Panc1 (cell line): Measurements from ENCODE around the gene IL1A.

ENCODE experiments used
- CTCF ChIP-seq: fragments of 450-650 bp; IDR thresholded peaks from 2 replicates; pipeline ENCODE4 v1.5.1; 2017; ENCODE audit warnings: mild to moderate bottlenecking
- POLR2AphosphoS5 ChIP-seq: IDR thresholded peaks from 2 replicates; pipeline ENCODE4 v1.6.1; 2012; ENCODE audit warnings: mild to moderate bottlenecking, low read depth, low read length, moderate library complexity
- SIN3A ChIP-seq: IDR thresholded peaks from 2 replicates; pipeline ENCODE4 v1.6.1; 2012; ENCODE audit warnings: low read depth, mild to moderate bottlenecking, low read length, moderate library complexity, borderline replicate concordance; ENCODE audit not compliant: insufficient read depth

GRCh38 chr2:112723995-112724394, 60.3 kb downstream of the IL1A start:
- no peak for TF ChIP-seq POLR2AphosphoS5
- no peak for TF ChIP-seq SIN3A
- TF ChIP-seq CTCF = no peak
